ENCODE measurements around the gene APP.

APP gene

GRCh38 chr21:25850126-25850842 is 320.3 kb downstream of the APP start:
- H3K9me3 Mint-ChIP-seq: peaks cover 7% of the 10 kb centered on the region
- H3K4me3 Mint-ChIP-seq: no peak overlapping the region
- H3K36me3 Mint-ChIP-seq (ENCODE audit: low read depth): no peaks in the 10 kb centered on the region
- DNase-seq: no peak
- no peak overlapping the region for H3K27ac Mint-ChIP-seq
- H3K27me3 Mint-ChIP-seq: no peaks in the 10 kb centered on the region
- H3K4me1 Mint-ChIP-seq: no peaks in the 10 kb centered on the region
- no peak for ATAC-seq

DNA sequence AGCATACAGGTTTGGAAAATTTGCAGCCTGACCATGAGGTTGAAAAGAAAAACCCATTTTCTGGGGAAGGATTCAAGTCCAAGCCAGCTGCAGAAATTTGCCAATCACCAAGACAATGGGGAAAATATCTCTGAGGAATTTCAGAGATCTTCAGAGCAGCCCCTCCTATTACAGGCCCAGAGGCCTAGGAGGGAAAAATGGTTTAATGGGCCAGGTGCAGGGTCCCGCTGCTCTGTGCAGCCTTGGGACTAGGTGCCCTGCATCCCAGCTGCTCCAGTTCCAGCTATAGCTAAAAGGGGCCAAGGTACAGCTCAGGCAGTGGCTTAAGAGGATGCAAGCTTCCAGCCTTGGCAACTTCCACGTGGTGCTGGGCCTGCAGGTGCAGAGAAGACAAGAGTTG is 322.3 kb downstream of the APP start:
- no peak overlapping the region for H3K27ac Mint-ChIP-seq
- no peak overlapping the region for H3K4me3 Mint-ChIP-seq
- ATAC-seq (no peak), DNase-seq (no peak)
- no peaks in the 10 kb centered on the region for H3K27me3 Mint-ChIP-seq
- no peaks in the 10 kb centered on the region for H3K36me3 Mint-ChIP-seq (ENCODE audit: low read depth)
- no peaks in the 10 kb centered on the region for H3K4me1 Mint-ChIP-seq
- H3K9me3 Mint-ChIP-seq: peaks cover 7% of the 10 kb centered on the region

- Mint-ChIP-seq H3K9me3 (peaks cover 7% of the 10 kb centered on the region), H3K4me3 (no peak overlapping the region), H3K27ac (no peak overlapping the region), H3K36me3 (ENCODE audit: low read depth) (no peaks in the 10 kb centered on the region), H3K4me1 (no peaks in the 10 kb centered on the region), H3K27me3 (no peaks in the 10 kb centered on the region)
- DNase-seq (no peak), ATAC-seq (no peak)
Measured at GRCh38 chr21:25845729-25846256, 324.8 kb downstream of the APP start.

DNA sequence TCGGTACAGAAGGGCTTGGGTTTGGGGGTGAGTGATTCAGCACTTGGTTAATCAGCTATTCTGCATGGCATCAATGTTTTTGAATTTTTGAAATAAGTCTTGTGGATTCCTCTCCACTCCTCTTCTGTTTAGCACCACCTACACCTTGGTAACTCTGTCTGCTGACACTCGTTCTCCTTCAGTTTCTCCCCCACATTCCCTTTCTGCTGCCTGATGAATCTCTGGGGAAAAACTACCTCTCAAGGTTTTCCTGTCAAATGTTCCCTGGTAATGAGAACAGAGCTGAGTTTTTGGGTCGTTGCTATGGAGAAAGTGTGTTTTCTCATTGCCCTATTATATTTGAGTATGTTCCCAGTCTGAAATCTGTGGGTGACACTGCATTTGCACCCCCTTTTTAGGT is 327.6 kb downstream of the APP start:
- Mint-ChIP-seq H3K4me1 (no peaks in the 10 kb centered on the region), H3K27me3 (peaks cover 5% of the 10 kb centered on the region), H3K4me3 (no peak overlapping the region), H3K36me3 (ENCODE audit: low read depth) (no peaks in the 10 kb centered on the region), H3K27ac (no peak overlapping the region), H3K9me3 (peaks cover 20% of the 10 kb centered on the region)
- no peak for DNase-seq
- no peak for ATAC-seq

- no peak for ATAC-seq
- no peak overlapping the region for H3K4me3 Mint-ChIP-seq
Measured at GRCh38 chr21:25838809-25839208, 331.8 kb downstream of the APP start.

DNA sequence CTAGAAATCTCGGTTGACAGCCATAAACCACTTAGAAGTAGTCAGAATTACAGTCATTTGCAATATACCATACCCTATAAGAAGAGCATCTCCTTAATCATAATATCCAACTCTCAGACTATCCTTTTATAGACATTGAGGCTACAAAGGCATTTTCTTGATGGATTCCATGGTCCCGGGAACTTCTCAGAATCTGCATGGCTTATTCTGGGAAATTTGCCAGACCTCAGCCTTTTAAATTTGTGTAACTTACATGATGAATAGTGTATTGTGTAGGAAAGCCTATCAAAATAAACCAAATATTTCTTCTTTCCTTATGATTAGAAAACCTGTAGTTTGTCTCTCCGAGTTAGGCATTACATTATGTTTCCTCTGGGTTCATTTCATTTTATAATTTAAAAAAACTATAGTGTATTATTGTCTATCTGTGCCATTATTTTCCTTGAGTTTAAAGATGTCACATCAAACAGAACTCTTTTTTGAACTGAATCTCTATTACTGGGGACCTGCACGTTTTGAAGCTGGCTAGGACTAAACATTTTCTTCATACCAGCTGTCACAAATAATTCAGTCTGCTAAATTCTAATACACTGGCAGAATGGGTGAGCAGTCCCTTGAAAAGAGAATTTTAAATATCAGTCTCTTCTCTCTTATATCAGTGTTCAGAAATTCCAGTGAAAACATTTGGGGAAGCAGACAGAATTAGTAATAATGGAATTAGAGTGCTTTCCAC is 332.9 kb downstream of the APP start:
- no peak for ATAC-seq
- H3K4me1 Mint-ChIP-seq: no peaks in the 10 kb centered on the region
- no peak for DNase-seq
- H3K27ac Mint-ChIP-seq: no peak overlapping the region
- no peaks in the 10 kb centered on the region for H3K36me3 Mint-ChIP-seq (ENCODE audit: low read depth)
- H3K4me3 Mint-ChIP-seq: no peak overlapping the region
- peaks cover 5% of the 10 kb centered on the region for H3K27me3 Mint-ChIP-seq
- peaks cover 21% of the 10 kb centered on the region for H3K9me3 Mint-ChIP-seq

More at GRCh38 chr21:25838809-25839208, 331.8 kb downstream of the APP start:
- Mint-ChIP-seq H3K27me3 (peaks cover 5% of the 10 kb centered on the region), H3K36me3 (ENCODE audit: low read depth) (no peaks in the 10 kb centered on the region), H3K27ac (no peak overlapping the region), H3K9me3 (peaks cover 15% of the 10 kb centered on the region), H3K4me1 (no peaks in the 10 kb centered on the region)
- no peak for DNase-seq

GRCh38 chr21:25836396-25836795 is 334.2 kb downstream of the APP start:
- Mint-ChIP-seq H3K4me1 (peaks cover 4% of the 10 kb centered on the region), H3K27me3 (peaks cover 5% of the 10 kb centered on the region), H3K27ac (no peak overlapping the region), H3K9me3 (peaks cover 22% of the 10 kb centered on the region), H3K4me3 (no peak overlapping the region), H3K36me3 (ENCODE audit: low read depth) (no peaks in the 10 kb centered on the region)
- ATAC-seq: no peak
- no peak for DNase-seq

GRCh38 chr21:25834381-25834780 is 336.2 kb downstream of the APP start:
- no peaks in the 10 kb centered on the region for H3K36me3 Mint-ChIP-seq (ENCODE audit: low read depth)
- H3K9me3 Mint-ChIP-seq: peaks cover 14% of the 10 kb centered on the region
- ATAC-seq (no peak), DNase-seq (no peak)
- H3K27me3 Mint-ChIP-seq: no peaks in the 10 kb centered on the region
- H3K4me1 Mint-ChIP-seq: peaks cover 6% of the 10 kb centered on the region
- no peak overlapping the region for H3K27ac Mint-ChIP-seq
- no peak overlapping the region for H3K4me3 Mint-ChIP-seq

DNA sequence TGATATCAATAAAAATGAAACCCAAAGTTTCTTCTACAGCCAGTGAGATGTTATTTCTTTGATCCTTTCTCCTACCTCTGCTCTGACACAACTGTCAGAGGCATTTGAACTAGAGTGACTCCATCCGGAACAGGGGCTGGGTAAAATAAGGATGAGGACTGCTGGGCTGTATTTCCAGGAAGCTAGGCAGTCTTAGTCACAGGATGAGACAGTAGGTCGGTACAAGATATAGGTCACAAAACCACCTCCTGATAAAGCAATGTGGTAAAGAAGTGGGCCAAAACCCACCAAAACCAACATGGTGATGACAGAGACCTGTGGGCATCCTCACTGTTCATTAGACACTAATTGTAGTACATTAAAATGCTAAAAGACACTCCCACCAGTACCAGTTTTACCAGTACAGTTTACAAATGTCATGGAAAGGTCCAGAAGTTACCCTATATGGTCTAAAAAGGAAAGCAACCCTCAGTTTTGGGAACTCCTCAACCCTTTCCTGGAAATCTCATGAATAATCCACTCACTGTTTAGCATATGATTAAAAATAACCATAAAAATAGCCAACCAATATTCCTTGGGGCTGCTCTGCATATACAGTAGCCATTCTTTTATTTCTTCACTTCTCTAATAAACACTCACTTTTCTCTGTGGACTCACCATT is 339.1 kb downstream of the APP start:
- Mint-ChIP-seq H3K27ac (no peak overlapping the region), H3K27me3 (no peaks in the 10 kb centered on the region), H3K4me1 (peaks cover 6% of the 10 kb centered on the region), H3K36me3 (ENCODE audit: low read depth) (no peaks in the 10 kb centered on the region), H3K9me3 (peaks cover 7% of the 10 kb centered on the region), H3K4me3 (no peak overlapping the region)
- no peak for DNase-seq
- peak; percentile 78 for ATAC-seq
